Panc1 (cell line): ENCODE measurements around the gene NR5A2.

ENCODE experiments used
- CTCF ChIP-seq: fragments of 450-650 bp; IDR thresholded peaks from 2 replicates; pipeline ENCODE4 v1.5.1; 2017; ENCODE audit warnings: mild to moderate bottlenecking
- POLR2AphosphoS5 ChIP-seq: IDR thresholded peaks from 2 replicates; pipeline ENCODE4 v1.6.1; 2012; ENCODE audit warnings: mild to moderate bottlenecking, low read depth, low read length, moderate library complexity
- REST ChIP-seq, 2 experiments: IDR thresholded peaks; 2 replicates each; pipeline ENCODE4 v1.6.1; 2011 to 2012; ENCODE audit warnings: low read depth in 2 of 2, control low read depth in 1 of 2, low read length in 1 of 2, mild to moderate bottlenecking in 1 of 2, moderate library complexity in 1 of 2; ENCODE audit not compliant: insufficient read depth in 1 of 2
- SIN3A ChIP-seq: IDR thresholded peaks from 2 replicates; pipeline ENCODE4 v1.6.1; 2012; ENCODE audit warnings: low read depth, mild to moderate bottlenecking, low read length, moderate library complexity, borderline replicate concordance; ENCODE audit not compliant: insufficient read depth
- TCF7L2 ChIP-seq: IDR thresholded peaks from 2 replicates; pipeline ENCODE4 v1.6.1; 2011; ENCODE audit warnings: mild to moderate bottlenecking, low read depth, low read length, inconsistent platforms

- TF ChIP-seq CTCF (no peak), POLR2AphosphoS5 (no peak), TCF7L2 (no peak), REST (IDR thresholded peaks at IDR 0.05; ENCODE audit: insufficient read depth in 1 of 2, low read depth in 2 of 2, low read length in 1 of 2) (no peak), SIN3A (no peak)
These were observed 26.1 kb downstream of the NR5A2 start for GRCh38 chr1:200053646-200054045.
